WTC11 (cell line): ENCODE data around the gene PDE8B. TPM values are rescaled to one million over a fixed set of nuclear protein-coding genes. Genes with fewer than 3 reads are reported as not detected.
A peak's percentile ranks its signal among the peaks of the same experiment; 100 is the strongest.

Experiments used
- ATAC-seq: fragments of 200-7000 bp; cut with Tn5 transposase; 2 replicates; pipeline ENCODE4 v1.10.0; 2021; ENCODE audit warnings: mild to moderate bottlenecking, moderate library complexity
- CTCF ChIA-PET: fragments of 300-600 bp; sonication (Branson Sonifier 250); formaldehyde crosslinking; loops from one replicate; lab custom pipeline; 2021; ENCODE audit warnings: antibody characterized with exemption; lab: Charles Lee
- POLR2A ChIA-PET: fragments of 350-600 bp; sonication (Branson Sonifier 250); formaldehyde crosslinking; loops from one replicate; lab custom pipeline; 2021; ENCODE audit warnings: antibody characterized with exemption; lab: Charles Lee
- DNase-seq: peaks from one replicate; pipeline ENCODE4 v3.0.0; 2021; ENCODE audit warnings: low spot score
- H3K27ac Mint-ChIP-seq: 2 replicates; pipeline ENCODE4 v1.8.0; 2021; ENCODE audit warnings: mixed read lengths
- H3K27me3 Mint-ChIP-seq: 2 replicates; pipeline ENCODE4 v1.8.0; 2021; ENCODE audit warnings: low read depth, mild to moderate bottlenecking, moderate library complexity, mixed read lengths
- H3K36me3 Mint-ChIP-seq: 2 replicates; pipeline ENCODE4 v1.8.0; 2021; ENCODE audit warnings: mixed read lengths
- H3K4me1 Mint-ChIP-seq: 2 replicates; pipeline ENCODE4 v1.8.0; 2022; ENCODE audit warnings: mixed read lengths
- H3K4me3 Mint-ChIP-seq: 2 replicates; pipeline ENCODE4 v1.8.0; 2021; ENCODE audit warnings: mild to moderate bottlenecking, moderate library complexity, mixed read lengths
- H3K9me3 Mint-ChIP-seq: 2 replicates; pipeline ENCODE4 v1.8.0; 2021; ENCODE audit warnings: mixed read lengths
- ARID4B ChIP-seq: sonication (generic); formaldehyde crosslinking; IDR thresholded peaks from 2 replicates; pipeline ENCODE4 v1.8.0; 2023; ENCODE audit warnings: missing genetic modification reagents, mild to moderate bottlenecking, borderline replicate concordance
- ATF1 ChIP-seq: sonication (generic); formaldehyde crosslinking; IDR thresholded peaks from 2 replicates; pipeline ENCODE4 v1.8.1; 2023; ENCODE audit warnings: mild to moderate bottlenecking, moderate library complexity, missing genetic modification reagents
- CBFB ChIP-seq: sonication (generic); formaldehyde crosslinking; IDR thresholded peaks from 2 replicates; pipeline ENCODE4 v1.8.1; 2022; ENCODE audit warnings: mild to moderate bottlenecking, low read depth, missing genetic modification reagents
- CTCF ChIP-seq: fragments of 200-600 bp; IDR thresholded peaks from 2 replicates; pipeline ENCODE4 v1.8.0; 2022; ENCODE audit warnings: antibody characterized with exemption
- E2F1 ChIP-seq: sonication (generic); formaldehyde crosslinking; IDR thresholded peaks from 2 replicates; pipeline ENCODE4 v1.8.0; 2022; ENCODE audit warnings: mild to moderate bottlenecking, missing genetic modification reagents
- GABPB1 ChIP-seq: sonication (generic); formaldehyde crosslinking; IDR thresholded peaks from 2 replicates; pipeline ENCODE4 v1.8.1; 2023; ENCODE audit warnings: mild to moderate bottlenecking, missing genetic modification reagents
- IRF2 ChIP-seq: sonication (generic); formaldehyde crosslinking; IDR thresholded peaks from 2 replicates; pipeline ENCODE4 v1.8.0; 2022; ENCODE audit warnings: low read depth, missing genetic modification reagents, borderline replicate concordance
- MXD4 ChIP-seq: fragments of 250-450 bp; sonication (Bioruptor Pico); IDR thresholded peaks from 2 replicates; pipeline ENCODE4 v1.8.0; 2021; ENCODE audit warnings: mild to moderate bottlenecking, moderate library complexity, borderline replicate concordance
- OVOL2 ChIP-seq: fragments of 250-450 bp; sonication (Bioruptor Pico); IDR thresholded peaks from 2 replicates; pipeline ENCODE4 v1.9.0; 2021; ENCODE audit warnings: mild to moderate bottlenecking, borderline replicate concordance
- PRRX2 ChIP-seq: fragments of 250-450 bp; sonication (Bioruptor Pico); IDR thresholded peaks from 2 replicates; pipeline ENCODE4 v1.8.0; 2021; ENCODE audit warnings: mild to moderate bottlenecking
- RELA ChIP-seq: sonication (generic); formaldehyde crosslinking; IDR thresholded peaks from 2 replicates; pipeline ENCODE4 v1.8.1; 2022; ENCODE audit warnings: missing genetic modification reagents, mild to moderate bottlenecking, borderline replicate concordance
- SP1 ChIP-seq: sonication (generic); formaldehyde crosslinking; conservative IDR thresholded peaks from 2 replicates; pipeline ENCODE4 v1.8.1; 2022; ENCODE audit warnings: missing genetic modification reagents
- TP53 ChIP-seq: sonication (generic); formaldehyde crosslinking; IDR thresholded peaks from 2 replicates; pipeline ENCODE4 v1.8.1; 2023; ENCODE audit warnings: mild to moderate bottlenecking, missing genetic modification reagents
- ZNF219 ChIP-seq: sonication (generic); formaldehyde crosslinking; IDR thresholded peaks from 2 replicates; pipeline ENCODE4 v1.8.0; 2023; ENCODE audit warnings: missing genetic modification reagents, mild to moderate bottlenecking, borderline replicate concordance
- ZNF416 ChIP-seq: fragments of 250-450 bp; sonication (Bioruptor Pico); IDR thresholded peaks from 2 replicates; pipeline ENCODE4 v1.9.0; 2021; ENCODE audit warnings: mild to moderate bottlenecking, inconsistent platforms
- total RNA-seq: library from RNA; stranded (reverse); gene quantifications from 3 replicates; pipeline ENCODE4 v1.2.3, GENCODE V29; 2021
- TF ChIP-seq, protein P1 (sequence below): fragments of 250-450 bp; sonication (Bioruptor Pico); conservative IDR thresholded peaks from 2 replicates; pipeline ENCODE4 v1.9.0; 2021; ENCODE audit warnings: mild to moderate bottlenecking
- TF ChIP-seq, protein P2 (sequence below): sonication (generic); formaldehyde crosslinking; IDR thresholded peaks from 2 replicates; pipeline ENCODE4 v1.8.1; 2022; ENCODE audit warnings: mild to moderate bottlenecking, missing genetic modification reagents, moderate library complexity, borderline replicate concordance
- TF ChIP-seq, protein P3 (sequence below): sonication (generic); formaldehyde crosslinking; IDR thresholded peaks from 2 replicates; pipeline ENCODE4 v1.8.1; 2022; ENCODE audit warnings: low read depth, missing genetic modification reagents, borderline replicate concordance
- TF ChIP-seq, protein P4 (sequence below): sonication (generic); formaldehyde crosslinking; IDR thresholded peaks from 2 replicates; pipeline ENCODE4 v1.8.1; 2023; ENCODE audit warnings: mild to moderate bottlenecking, missing genetic modification reagents, moderate library complexity

PDE8B gene
- total RNA-seq, 1 experiment from 2014 or later, result 0.31 TPM

- TF ChIP-seq ZNF219 (CRISPR knock-in tag) (no peak), MXD4 (CRISPR knock-in tag) (no peak), OVOL2 (no peak), ZNF416 (CRISPR knock-in tag) (no peak), RELA (CRISPR knock-in tag) (no peak), TP53 (CRISPR knock-in tag) (no peak)
- TF ChIP-seq, protein P1, sequence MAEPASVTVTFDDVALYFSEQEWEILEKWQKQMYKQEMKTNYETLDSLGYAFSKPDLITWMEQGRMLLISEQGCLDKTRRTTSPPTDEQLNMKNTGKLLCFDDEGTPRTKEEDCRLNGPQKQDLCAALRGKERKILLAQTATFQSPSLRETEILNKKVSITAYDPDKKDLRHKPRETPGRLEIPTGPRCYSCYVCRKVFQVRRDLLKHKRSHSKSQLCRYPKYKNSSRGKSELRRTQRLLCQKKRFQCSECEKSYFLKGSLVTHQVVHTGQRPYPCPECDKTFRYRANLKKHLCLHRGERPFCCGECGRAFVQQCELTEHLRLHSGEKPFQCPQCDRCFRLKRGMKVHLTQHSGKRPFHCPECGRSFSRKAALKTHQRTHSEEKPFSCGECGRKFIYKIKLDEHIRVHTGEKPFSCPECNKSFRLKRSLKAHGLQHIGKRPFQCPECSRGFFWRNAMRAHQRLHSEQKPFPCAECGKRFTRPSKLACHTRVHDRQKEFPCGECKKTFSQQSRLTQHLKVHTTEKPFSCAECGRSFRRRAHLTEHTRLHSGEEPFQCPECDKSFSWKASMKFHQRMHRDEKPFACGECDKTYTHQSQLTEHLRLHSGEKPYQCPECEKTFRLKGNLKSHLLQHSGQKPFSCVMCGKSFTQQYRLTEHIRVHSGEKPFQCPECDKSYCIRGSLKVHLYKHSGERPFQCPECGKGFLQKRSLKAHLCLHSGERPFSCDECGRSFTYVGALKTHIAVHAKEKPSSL (CRISPR knock-in tag), result no peak
- TF ChIP-seq, protein P2, sequence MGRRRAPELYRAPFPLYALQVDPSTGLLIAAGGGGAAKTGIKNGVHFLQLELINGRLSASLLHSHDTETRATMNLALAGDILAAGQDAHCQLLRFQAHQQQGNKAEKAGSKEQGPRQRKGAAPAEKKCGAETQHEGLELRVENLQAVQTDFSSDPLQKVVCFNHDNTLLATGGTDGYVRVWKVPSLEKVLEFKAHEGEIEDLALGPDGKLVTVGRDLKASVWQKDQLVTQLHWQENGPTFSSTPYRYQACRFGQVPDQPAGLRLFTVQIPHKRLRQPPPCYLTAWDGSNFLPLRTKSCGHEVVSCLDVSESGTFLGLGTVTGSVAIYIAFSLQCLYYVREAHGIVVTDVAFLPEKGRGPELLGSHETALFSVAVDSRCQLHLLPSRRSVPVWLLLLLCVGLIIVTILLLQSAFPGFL (CRISPR knock-in tag), result no peak
These were observed 45.9 kb downstream of the PDE8B start (continued) for GRCh38 chr5:77256406-77256805.

GRCh38 chr5:77258652-77259051 is 48.2 kb downstream of the PDE8B start:
- ATAC-seq (peak; percentile 84), DNase-seq (no peak)
- H3K36me3 Mint-ChIP-seq, result no peaks in the 10 kb centered on the region
- H3K27ac Mint-ChIP-seq, result no peak overlapping the region
- H3K4me3 Mint-ChIP-seq, result no peak overlapping the region
- 0 out of 2 replicates have a peak, but pooled peaks cover 4% of the 10 kb centered on the region for H3K9me3 Mint-ChIP-seq
- H3K27me3 Mint-ChIP-seq, result no peaks in the 10 kb centered on the region; the same call in 1 of the 2 replicates
- no peak for TF ChIP-seq ATF1 (CRISPR knock-in tag)
- TF ChIP-seq, protein P3, sequence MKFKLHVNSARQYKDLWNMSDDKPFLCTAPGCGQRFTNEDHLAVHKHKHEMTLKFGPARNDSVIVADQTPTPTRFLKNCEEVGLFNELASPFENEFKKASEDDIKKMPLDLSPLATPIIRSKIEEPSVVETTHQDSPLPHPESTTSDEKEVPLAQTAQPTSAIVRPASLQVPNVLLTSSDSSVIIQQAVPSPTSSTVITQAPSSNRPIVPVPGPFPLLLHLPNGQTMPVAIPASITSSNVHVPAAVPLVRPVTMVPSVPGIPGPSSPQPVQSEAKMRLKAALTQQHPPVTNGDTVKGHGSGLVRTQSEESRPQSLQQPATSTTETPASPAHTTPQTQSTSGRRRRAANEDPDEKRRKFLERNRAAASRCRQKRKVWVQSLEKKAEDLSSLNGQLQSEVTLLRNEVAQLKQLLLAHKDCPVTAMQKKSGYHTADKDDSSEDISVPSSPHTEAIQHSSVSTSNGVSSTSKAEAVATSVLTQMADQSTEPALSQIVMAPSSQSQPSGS, result no peak
- no peak for TF ChIP-seq GABPB1 (CRISPR knock-in tag)
- TF ChIP-seq, protein P4, sequence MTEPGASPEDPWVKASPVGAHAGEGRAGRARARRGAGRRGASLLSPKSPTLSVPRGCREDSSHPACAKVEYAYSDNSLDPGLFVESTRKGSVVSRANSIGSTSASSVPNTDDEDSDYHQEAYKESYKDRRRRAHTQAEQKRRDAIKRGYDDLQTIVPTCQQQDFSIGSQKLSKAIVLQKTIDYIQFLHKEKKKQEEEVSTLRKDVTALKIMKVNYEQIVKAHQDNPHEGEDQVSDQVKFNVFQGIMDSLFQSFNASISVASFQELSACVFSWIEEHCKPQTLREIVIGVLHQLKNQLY, result no peak
- TF ChIP-seq PRRX2 (CRISPR knock-in tag), result no peak
- TF ChIP-seq ARID4B, result no peak
- no peak for TF ChIP-seq E2F1 (CRISPR knock-in tag)
- no peak for TF ChIP-seq IRF2
- TF ChIP-seq SP1, result no peak
- TF ChIP-seq CTCF, result no peak
- no peak for TF ChIP-seq CBFB
- H3K4me1 Mint-ChIP-seq, result peaks cover 11% of the 10 kb centered on the region
- POLR2A ChIA-PET, result no interaction called here
- CTCF ChIA-PET, result interaction anchor here (1.1 to 1.4 kb wide), 2 partner anchors 233 to 569 kb away, joined by 3 read pairs; no protein-coding TSS in a partner anchor
